HCT116 (cell line): Measurements from ENCODE around the gene MYO1B. TPM values are rescaled to one million over a fixed set of nuclear protein-coding genes. Genes with fewer than 3 reads are reported as not detected.

Experiments
- ATAC-seq: fragments of 200-7000 bp; cut with Tn5 transposase; 2 replicates; pipeline ENCODE4 v1.9.1; 2020; ENCODE audit warnings: mild to moderate bottlenecking, moderate library complexity
- BruUV-seq: library from RNA; stranded (reverse); fragments of 400-500 nt; replicated peaks from 2 replicates; lab custom pipeline; 2021; lab: Mats Ljungman, UMichigan
- CTCF ChIA-PET: fragments of 300-600 bp; sonication (Branson Sonifier 250); formaldehyde crosslinking; loops from one replicate; lab custom pipeline; 2021; ENCODE audit warnings: antibody characterized with exemption; lab: Charles Lee
- POLR2A ChIA-PET: fragments of 300-600, 350-600 bp; sonication (Branson Sonifier 250); formaldehyde crosslinking; loops from one replicate; lab custom pipeline; 2021; ENCODE audit warnings: antibody characterized with exemption; lab: Charles Lee
- RAD21 ChIA-PET, 2 experiments: fragments of 300-600 bp; sonication (Branson Sonifier 250); formaldehyde crosslinking; loops; one replicate each; lab custom pipeline; 2023; ENCODE audit warnings: low total read pairs in 2 of 2; ENCODE audit not compliant: uncharacterized antibody in 2 of 2, unreplicated experiment in 2 of 2, low non-redundant PET in 1 of 2; lab: Charles Lee
- DNase-seq: peaks from one replicate; pipeline ENCODE4 v3.0.0-alpha.2; 2010; ENCODE audit warnings: low read depth, low spot score
- H2AFZ ChIP-seq: fragments of 200-600 bp; shearing (Covaris generic), sonication (generic); 2 replicates; pipeline ENCODE4 v1.6.1; 2017; ENCODE audit warnings: low read depth, mixed run types, mixed read lengths, antibody characterized with exemption, low read length; ENCODE audit not compliant: poor library complexity, severe bottlenecking
- H3K27ac ChIP-seq: 2 replicates; pipeline ENCODE4 v1.5.1; 2012; ENCODE audit warnings: low read depth, low read length
- H3K27me3 ChIP-seq: fragments of 200-600 bp; sonication (generic); 2 replicates; pipeline ENCODE4 v1.6.1; 2016; ENCODE audit warnings: mixed run types, low read length, mixed read lengths; ENCODE audit not compliant: insufficient read depth
- H3K36me3 ChIP-seq, 2 experiments: fragments of 200-500 bp in 1 of 2; fragments of 200-600 bp in 1 of 2; sonication (Bioruptor generic) in 1 of 2; sonication (generic) in 1 of 2; 2 replicates each; pipeline versions ENCODE4 v1.5.1 to v1.6.1; 2014 to 2016; ENCODE audit warnings: low read length in 2 of 2, inconsistent platforms in 1 of 2, mixed read lengths in 1 of 2, mixed run types in 1 of 2; ENCODE audit not compliant: insufficient read depth in 2 of 2, control insufficient read depth in 1 of 2
- H3K4me1 ChIP-seq, 2 experiments: fragments of 200-600 bp in 1 of 2; sonication (generic) in 1 of 2; 2 replicates each; pipeline versions ENCODE4 v1.5.1 to v1.6.1; 2012 to 2017; ENCODE audit warnings: low read length in 2 of 2, inconsistent platforms in 1 of 2, mild to moderate bottlenecking in 1 of 2, mixed read lengths in 1 of 2, mixed run types in 1 of 2, moderate library complexity in 1 of 2; ENCODE audit not compliant: insufficient read depth in 2 of 2, control insufficient read depth in 1 of 2
- H3K4me2 ChIP-seq: fragments of 200-600 bp; sonication (generic); 2 replicates; pipeline ENCODE4 v1.6.1; 2017; ENCODE audit warnings: mixed run types, low read length, mixed read lengths
- H3K4me3 ChIP-seq, 2 experiments: fragments of 200-600 bp in 1 of 2; sonication (generic) in 1 of 2; replicated peaks in 1 of 2; 2 replicates each; pipeline ENCODE4 v1.5.1; 2011 to 2016; ENCODE audit warnings: low read length in 2 of 2, control low read depth in 1 of 2, low read depth in 1 of 2, mild to moderate bottlenecking in 1 of 2, mixed read lengths in 1 of 2, mixed run types in 1 of 2
- H3K79me2 ChIP-seq: fragments of 200-600 bp; sonication (generic); 2 replicates; pipeline ENCODE4 v1.6.1; 2017; ENCODE audit warnings: mild to moderate bottlenecking, mixed run types, low read length, moderate library complexity, mixed read lengths; ENCODE audit not compliant: insufficient read depth
- H3K9ac ChIP-seq: fragments of 200-600 bp; sonication (generic); 2 replicates; pipeline ENCODE4 v1.6.1; 2016; ENCODE audit warnings: low read length, mixed read lengths
- H3K9me2 ChIP-seq: fragments of 200-600 bp; sonication (generic), shearing (Covaris generic); 2 replicates; pipeline ENCODE4 v1.6.1; 2017; ENCODE audit warnings: mixed run types, mild to moderate bottlenecking, moderate library complexity; ENCODE audit not compliant: insufficient read depth
- H3K9me3 ChIP-seq, 2 experiments: fragments of 200-500 bp in 1 of 2; fragments of 200-600 bp in 1 of 2; sonication (Bioruptor generic) in 1 of 2; sonication (generic) in 1 of 2; 2 replicates each; pipeline ENCODE4 v1.6.1; 2014 to 2017; ENCODE audit warnings: low read length in 2 of 2, mixed read lengths in 2 of 2, inconsistent platforms in 1 of 2, low read depth in 1 of 2, mild to moderate bottlenecking in 1 of 2, mixed run types in 1 of 2, moderate library complexity in 1 of 2; ENCODE audit not compliant: control insufficient read depth in 1 of 2, insufficient read depth in 1 of 2
- H4K20me1 ChIP-seq: fragments of 200-600 bp; sonication (generic), shearing (Covaris generic); 2 replicates; pipeline ENCODE4 v1.6.1; 2017; ENCODE audit warnings: mixed run types, mild to moderate bottlenecking, moderate library complexity; ENCODE audit not compliant: insufficient read depth
- ATF3 ChIP-seq: IDR thresholded peaks from 2 replicates; pipeline ENCODE4 v1.6.1; 2012
- EGR1 ChIP-seq: IDR thresholded peaks from 2 replicates; pipeline ENCODE4 v1.6.1; 2012; ENCODE audit warnings: low read depth
- ELF1 ChIP-seq: IDR thresholded peaks from 2 replicates; pipeline ENCODE4 v1.6.1; 2012; ENCODE audit warnings: low read depth, borderline replicate concordance
- EZH2 ChIP-seq: fragments of 200-600 bp; sonication (generic); IDR thresholded peaks from 2 replicates; pipeline ENCODE4 v1.6.1; 2017; ENCODE audit warnings: antibody characterized with exemption, mixed run types
- EZH2phosphoT487 ChIP-seq: fragments of 200-600 bp; IDR thresholded peaks from 2 replicates; pipeline ENCODE4 v1.6.1; 2018; ENCODE audit warnings: antibody characterized with exemption, borderline replicate concordance
- FOSL1 ChIP-seq: IDR thresholded peaks from 2 replicates; pipeline ENCODE4 v1.6.1; 2012; ENCODE audit warnings: low read depth
- JUND ChIP-seq: IDR thresholded peaks from 2 replicates; pipeline ENCODE4 v1.6.1; 2012
- MAX ChIP-seq: IDR thresholded peaks from 2 replicates; pipeline ENCODE4 v1.6.1; 2012
- POLR2A ChIP-seq: IDR thresholded peaks from 2 replicates; pipeline ENCODE4 v1.7.0; 2011; ENCODE audit warnings: borderline replicate concordance; ENCODE audit not compliant: insufficient read depth, insufficient read length; ENCODE audit errors: extremely low read depth
- RAD21 ChIP-seq: IDR thresholded peaks from 2 replicates; pipeline ENCODE4 v1.6.1; 2012; ENCODE audit warnings: low read depth, mild to moderate bottlenecking
- SIN3A ChIP-seq: IDR thresholded peaks from 2 replicates; pipeline ENCODE4 v1.6.1; 2012; ENCODE audit warnings: low read depth
- SRF ChIP-seq: IDR thresholded peaks from 2 replicates; pipeline ENCODE4 v1.6.1; 2012; ENCODE audit warnings: low read depth
- TCF7L2 ChIP-seq: IDR thresholded peaks from 2 replicates; pipeline ENCODE4 v1.7.0; 2011; ENCODE audit warnings: borderline replicate concordance, inconsistent platforms; ENCODE audit not compliant: insufficient read depth, insufficient read length; ENCODE audit errors: extremely low read depth
- YY1 ChIP-seq: IDR thresholded peaks from 2 replicates; pipeline ENCODE4 v1.6.1; 2011; ENCODE audit warnings: low read length, low read depth, moderate library complexity, mild to moderate bottlenecking; ENCODE audit not compliant: insufficient replicate concordance; ENCODE audit errors: extremely low read depth
- ZBTB33 ChIP-seq: IDR thresholded peaks from 2 replicates; pipeline ENCODE4 v1.6.1; 2011; ENCODE audit warnings: mild to moderate bottlenecking, low read length, moderate library complexity; ENCODE audit not compliant: insufficient replicate concordance; ENCODE audit errors: extremely low read depth
- intact Hi-C: fragments of 100-400 bp; cut with micrococcal nuclease; formaldehyde crosslinking; loops from 2 replicates; pipeline ENCODE4 v1.10.0; 2022
- total RNA-seq: library from RNA; stranded (reverse); gene quantifications from one replicate; pipeline ENCODE4 v1.2.1, GENCODE V29; 2021; ENCODE audit not compliant: unreplicated experiment
- TF ChIP-seq, protein P1 (sequence below), 3 experiments: fragments of 200-600 bp in 1 of 3; sonication (generic) in 1 of 3; IDR thresholded peaks in 2 of 3; conservative IDR thresholded peaks in 1 of 3; 2 replicates each; pipeline ENCODE4 v1.5.1; 2012 to 2017; ENCODE audit warnings: low read depth in 2 of 3, low read length in 2 of 3, antibody characterized with exemption in 1 of 3, borderline replicate concordance in 1 of 3, control low read depth in 1 of 3, mild to moderate bottlenecking in 1 of 3, mixed read lengths in 1 of 3, mixed run types in 1 of 3, moderate library complexity in 1 of 3; ENCODE audit not compliant: insufficient read depth in 1 of 3
- TF ChIP-seq, protein P2 (sequence below): IDR thresholded peaks from 2 replicates; pipeline ENCODE4 v1.6.1; 2012; ENCODE audit warnings: low read depth

MYO1B gene
- total RNA-seq, 1 experiment from 2014 or later, result 51.7 TPM

- no peak for TF ChIP-seq ZBTB33
- TF ChIP-seq FOSL1, result no peak
- no peak for TF ChIP-seq ELF1
Measured at GRCh38 chr2:191202209-191202721, 42.9 kb upstream of the MYO1B start (continued).

GRCh38 chr2:191202881-191203397 is 42.3 kb upstream of the MYO1B start:
- H3K9ac ChIP-seq, result no peak overlapping the region
- CTCF ChIA-PET, result no interaction called here
- intact Hi-C loops, result no loop called here
- H3K79me2 ChIP-seq, result no peaks in the 10 kb centered on the region
- no peaks in the 10 kb centered on the region for H3K27me3 ChIP-seq
- H3K27ac ChIP-seq, result no peak overlapping the region
- BruUV-seq, result no TSS peak
- H3K4me3 ChIP-seq, result no peak overlapping the region
- no peak for DNase-seq
- no peaks in the 10 kb centered on the region for H4K20me1 ChIP-seq
- no peak for ATAC-seq
- H3K4me1 ChIP-seq, result no peaks in the 10 kb centered on the region
- POLR2A ChIA-PET, result no interaction called here
- no peak overlapping the region for H2AFZ ChIP-seq
- H3K9me2 ChIP-seq, result no peaks in the 10 kb centered on the region
- H3K4me2 ChIP-seq, result no peak overlapping the region
- RAD21 ChIA-PET, result no interaction called here
- no peaks in the 10 kb centered on the region for H3K9me3 ChIP-seq
- no peaks in the 10 kb centered on the region for H3K36me3 ChIP-seq
- TF ChIP-seq EGR1, result no peak
- TF ChIP-seq TCF7L2, result no peak
- TF ChIP-seq ELF1, result no peak
- TF ChIP-seq, protein P1, sequence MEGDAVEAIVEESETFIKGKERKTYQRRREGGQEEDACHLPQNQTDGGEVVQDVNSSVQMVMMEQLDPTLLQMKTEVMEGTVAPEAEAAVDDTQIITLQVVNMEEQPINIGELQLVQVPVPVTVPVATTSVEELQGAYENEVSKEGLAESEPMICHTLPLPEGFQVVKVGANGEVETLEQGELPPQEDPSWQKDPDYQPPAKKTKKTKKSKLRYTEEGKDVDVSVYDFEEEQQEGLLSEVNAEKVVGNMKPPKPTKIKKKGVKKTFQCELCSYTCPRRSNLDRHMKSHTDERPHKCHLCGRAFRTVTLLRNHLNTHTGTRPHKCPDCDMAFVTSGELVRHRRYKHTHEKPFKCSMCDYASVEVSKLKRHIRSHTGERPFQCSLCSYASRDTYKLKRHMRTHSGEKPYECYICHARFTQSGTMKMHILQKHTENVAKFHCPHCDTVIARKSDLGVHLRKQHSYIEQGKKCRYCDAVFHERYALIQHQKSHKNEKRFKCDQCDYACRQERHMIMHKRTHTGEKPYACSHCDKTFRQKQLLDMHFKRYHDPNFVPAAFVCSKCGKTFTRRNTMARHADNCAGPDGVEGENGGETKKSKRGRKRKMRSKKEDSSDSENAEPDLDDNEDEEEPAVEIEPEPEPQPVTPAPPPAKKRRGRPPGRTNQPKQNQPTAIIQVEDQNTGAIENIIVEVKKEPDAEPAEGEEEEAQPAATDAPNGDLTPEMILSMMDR (IDR thresholded peaks at IDR 0.05 in 2 of 3, conservative IDR thresholded peaks at IDR 0.05 in 1 of 3; ENCODE audit: borderline replicate concordance in 1 of 3, insufficient read depth in 1 of 3, low read depth in 2 of 3, low read length in 2 of 3), result no peak
- TF ChIP-seq, protein P2, sequence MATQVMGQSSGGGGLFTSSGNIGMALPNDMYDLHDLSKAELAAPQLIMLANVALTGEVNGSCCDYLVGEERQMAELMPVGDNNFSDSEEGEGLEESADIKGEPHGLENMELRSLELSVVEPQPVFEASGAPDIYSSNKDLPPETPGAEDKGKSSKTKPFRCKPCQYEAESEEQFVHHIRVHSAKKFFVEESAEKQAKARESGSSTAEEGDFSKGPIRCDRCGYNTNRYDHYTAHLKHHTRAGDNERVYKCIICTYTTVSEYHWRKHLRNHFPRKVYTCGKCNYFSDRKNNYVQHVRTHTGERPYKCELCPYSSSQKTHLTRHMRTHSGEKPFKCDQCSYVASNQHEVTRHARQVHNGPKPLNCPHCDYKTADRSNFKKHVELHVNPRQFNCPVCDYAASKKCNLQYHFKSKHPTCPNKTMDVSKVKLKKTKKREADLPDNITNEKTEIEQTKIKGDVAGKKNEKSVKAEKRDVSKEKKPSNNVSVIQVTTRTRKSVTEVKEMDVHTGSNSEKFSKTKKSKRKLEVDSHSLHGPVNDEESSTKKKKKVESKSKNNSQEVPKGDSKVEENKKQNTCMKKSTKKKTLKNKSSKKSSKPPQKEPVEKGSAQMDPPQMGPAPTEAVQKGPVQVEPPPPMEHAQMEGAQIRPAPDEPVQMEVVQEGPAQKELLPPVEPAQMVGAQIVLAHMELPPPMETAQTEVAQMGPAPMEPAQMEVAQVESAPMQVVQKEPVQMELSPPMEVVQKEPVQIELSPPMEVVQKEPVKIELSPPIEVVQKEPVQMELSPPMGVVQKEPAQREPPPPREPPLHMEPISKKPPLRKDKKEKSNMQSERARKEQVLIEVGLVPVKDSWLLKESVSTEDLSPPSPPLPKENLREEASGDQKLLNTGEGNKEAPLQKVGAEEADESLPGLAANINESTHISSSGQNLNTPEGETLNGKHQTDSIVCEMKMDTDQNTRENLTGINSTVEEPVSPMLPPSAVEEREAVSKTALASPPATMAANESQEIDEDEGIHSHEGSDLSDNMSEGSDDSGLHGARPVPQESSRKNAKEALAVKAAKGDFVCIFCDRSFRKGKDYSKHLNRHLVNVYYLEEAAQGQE, result no peak
- TF ChIP-seq YY1, result no peak
- no peak for TF ChIP-seq POLR2A
- no peak for TF ChIP-seq EZH2phosphoT487
- TF ChIP-seq JUND, result no peak
- no peak for TF ChIP-seq RAD21
- TF ChIP-seq EZH2, result no peak
- no peak for TF ChIP-seq SRF
- no peak for TF ChIP-seq MAX
- no peak for TF ChIP-seq FOSL1
- TF ChIP-seq SIN3A, result no peak
- TF ChIP-seq ATF3, result no peak
